Prostate gland (tissue), 2 donors: ENCODE measurements around the gene TCF12.

ENCODE experiments used
- CTCF ChIP-seq, 4 experiments: fragments of 200-600 bp in 2 of 4; fragments of 450-650 bp in 2 of 4; sonication (generic) in 2 of 4; IDR thresholded peaks; 1 replicate in 3 of 4; 2 replicates in 1 of 4; pipeline ENCODE4 v1.5.1; 2016 to 2019; ENCODE audit warnings: antibody characterized with exemption in 4 of 4, mild to moderate bottlenecking in 2 of 4, moderate library complexity in 2 of 4
- POLR2A ChIP-seq: fragments of 450-650 bp; IDR thresholded peaks from one replicate; pipeline ENCODE4 v1.6.1; 2016; ENCODE audit warnings: antibody characterized with exemption, mild to moderate bottlenecking
- POLR2AphosphoS5 ChIP-seq: sonication (generic); formaldehyde crosslinking; IDR thresholded peaks from one replicate; pipeline ENCODE4 v1.6.1; 2017; ENCODE audit warnings: antibody characterized with exemption

GRCh38 chr15:57172925-57173324 lies 254.5 kb downstream of the TCF12 start:
- no peak for TF ChIP-seq CTCF (IDR thresholded peaks at IDR 0.05)
- TF ChIP-seq POLR2A = no peak
- TF ChIP-seq POLR2AphosphoS5 = no peak
